ENCODE results near the gene MYO5B. TPM values are rescaled to one million over a fixed set of nuclear protein-coding genes. Genes with fewer than 3 reads are reported as not detected.

The MYO5B gene
- polyA plus RNA-seq, 3 donors: 29.0 to 34.5 (median 29.5) TPM

- DNase-seq: no peak
Measured at GRCh38 chr18:49971462-49971861, 223.5 kb downstream of the MYO5B start.

DNA sequence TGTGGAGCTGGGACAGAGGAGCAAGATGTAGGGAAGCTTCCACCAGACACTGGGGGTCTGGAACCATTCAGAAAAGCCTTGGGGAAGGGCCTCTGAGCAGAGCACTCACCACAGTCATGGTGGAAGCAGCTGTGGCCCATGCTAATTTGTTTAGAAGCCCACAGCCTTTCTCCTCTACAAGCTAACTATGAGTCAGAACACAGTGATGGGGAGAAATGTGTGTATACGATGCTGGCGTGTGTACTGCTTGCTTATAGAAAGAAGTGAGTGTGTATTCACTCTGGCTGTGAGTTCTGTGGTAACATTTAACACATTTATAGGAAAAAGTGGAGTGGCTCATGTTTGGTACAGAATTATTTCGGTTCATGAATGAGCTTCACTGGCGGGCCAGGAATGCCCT lies 224.6 kb downstream of the MYO5B start:
- no peak for DNase-seq

DNA sequence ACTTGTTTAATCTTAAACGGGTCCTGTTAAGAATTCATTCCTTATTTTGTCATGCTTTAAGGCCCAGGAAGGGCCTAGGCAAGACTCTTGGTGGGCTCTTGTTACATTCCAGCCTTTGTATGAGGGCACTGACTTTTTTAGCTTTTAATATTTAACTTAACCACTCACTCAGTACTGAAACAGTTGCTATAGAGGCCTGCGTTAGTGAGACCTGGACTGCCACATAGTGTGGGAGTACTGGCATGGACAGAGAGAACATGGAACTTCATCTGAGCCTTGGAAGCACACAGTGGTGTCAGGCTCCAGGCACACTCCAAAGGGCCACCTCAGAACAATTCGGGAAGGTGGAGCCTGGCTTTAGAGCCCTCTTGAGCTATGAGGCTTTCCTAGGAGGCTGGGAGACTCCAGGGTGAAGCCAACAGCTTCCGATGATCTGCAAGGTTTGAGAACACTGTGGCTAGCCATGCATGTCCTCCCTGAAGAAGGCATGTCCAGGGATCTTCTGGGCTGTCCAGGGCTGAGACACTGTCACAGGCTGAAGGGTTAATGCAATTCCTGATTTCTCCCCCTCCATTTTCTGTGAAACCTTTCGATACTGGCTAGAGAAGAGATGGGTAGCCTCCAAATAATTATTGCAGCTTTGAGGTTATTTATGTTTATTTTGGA lies 226.2 kb downstream of the MYO5B start:
- DNase-seq: peak; percentile 14

DNA sequence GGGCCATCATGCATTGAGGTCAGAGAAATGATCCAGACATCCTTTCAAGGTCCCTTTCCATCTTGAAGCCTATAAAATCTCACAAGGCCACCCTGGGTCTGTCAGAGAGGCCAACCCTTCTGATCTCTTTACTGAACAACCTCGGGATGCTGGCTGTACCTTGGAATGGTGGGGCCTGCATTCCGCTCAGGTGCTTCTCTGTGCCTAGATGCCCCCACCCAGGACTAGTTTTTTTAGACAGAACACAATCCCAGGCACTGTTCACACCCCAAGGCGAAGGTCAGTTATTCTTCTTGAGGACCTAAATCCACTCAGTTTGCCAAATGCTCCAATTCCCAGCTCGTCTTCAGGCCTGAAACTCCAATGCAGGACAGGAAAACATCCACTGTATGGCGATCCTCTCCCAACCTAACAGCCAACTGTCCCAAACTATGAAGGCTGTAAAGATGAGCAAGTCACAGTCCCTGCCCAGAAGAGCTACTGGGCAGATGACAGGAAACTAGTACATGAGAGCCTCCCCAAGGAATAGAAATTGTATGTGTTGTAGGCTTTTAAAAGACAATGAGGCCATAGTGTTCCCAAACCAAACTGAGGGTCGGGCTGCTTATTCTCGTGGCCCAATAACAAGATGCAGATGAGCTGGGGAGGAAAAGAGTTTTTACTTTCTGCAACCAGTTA lies 227.2 kb downstream of the MYO5B start:
- DNase-seq: no peak

- peak; percentile 64 for DNase-seq
Measured at GRCh38 chr18:49967171-49967570, 227.8 kb downstream of the MYO5B start.

DNA sequence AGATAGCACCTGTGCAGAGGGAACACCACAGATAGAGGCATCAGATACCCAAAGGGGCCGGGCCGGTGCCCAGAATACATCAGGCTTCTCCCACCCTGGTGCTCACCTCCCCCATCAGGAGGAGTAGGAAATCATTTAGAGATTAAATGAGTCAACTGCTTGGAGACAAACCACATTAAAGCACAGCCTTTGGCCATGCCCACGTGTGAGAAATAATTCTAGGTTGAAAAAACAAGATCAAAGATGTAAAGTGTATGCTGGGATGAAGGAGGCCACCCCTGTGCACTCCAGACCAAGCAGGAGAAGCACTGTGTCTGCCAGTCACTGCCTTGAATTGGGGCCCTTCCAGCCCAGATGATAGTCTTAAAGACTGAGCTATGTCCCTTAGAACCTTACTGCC lies 228.9 kb downstream of the MYO5B start:
- DNase-seq: no peak

DNA sequence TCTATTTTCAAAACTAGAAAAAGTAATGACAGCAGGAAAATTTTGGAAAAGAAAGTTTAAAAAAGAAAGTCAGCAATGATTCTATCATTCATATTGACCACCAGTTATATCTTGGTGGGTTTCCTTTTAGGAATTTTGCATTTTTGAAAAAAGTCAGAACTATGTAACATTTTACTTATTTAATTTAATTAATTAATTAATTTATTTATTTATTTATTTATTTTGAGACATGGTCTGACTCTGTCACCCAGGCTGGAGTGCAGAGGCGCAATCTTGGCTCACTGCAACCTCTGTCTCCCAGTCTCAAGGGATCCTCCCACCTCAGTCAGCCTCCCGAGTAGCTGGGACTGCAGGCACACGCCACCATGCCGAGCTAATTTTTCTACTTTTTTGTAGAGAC lies 231.7 kb downstream of the MYO5B start:
- DNase-seq: no peak

GRCh38 chr18:49961271-49961670 lies 233.7 kb downstream of the MYO5B start:
- DNase-seq: no peak

DNA sequence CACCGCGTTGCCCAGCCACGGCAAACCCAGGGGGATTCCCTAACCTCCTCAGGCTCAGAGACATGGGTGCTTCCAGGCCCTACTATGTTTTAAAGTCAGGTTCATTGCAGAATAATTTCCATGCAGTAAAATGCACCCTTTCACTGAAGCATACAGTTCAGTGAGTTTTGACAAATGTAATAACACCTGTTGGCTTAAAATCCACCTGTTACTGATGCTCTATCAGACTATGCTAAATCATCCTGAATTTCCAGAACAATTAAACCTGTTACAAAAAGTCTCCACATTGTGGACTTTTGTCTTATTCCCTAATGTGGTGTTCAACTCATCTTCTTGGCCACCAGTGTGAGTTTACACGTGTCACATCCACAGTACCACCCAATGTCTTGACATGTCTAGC lies 234.6 kb downstream of the MYO5B start:
- no peak for DNase-seq

DNA sequence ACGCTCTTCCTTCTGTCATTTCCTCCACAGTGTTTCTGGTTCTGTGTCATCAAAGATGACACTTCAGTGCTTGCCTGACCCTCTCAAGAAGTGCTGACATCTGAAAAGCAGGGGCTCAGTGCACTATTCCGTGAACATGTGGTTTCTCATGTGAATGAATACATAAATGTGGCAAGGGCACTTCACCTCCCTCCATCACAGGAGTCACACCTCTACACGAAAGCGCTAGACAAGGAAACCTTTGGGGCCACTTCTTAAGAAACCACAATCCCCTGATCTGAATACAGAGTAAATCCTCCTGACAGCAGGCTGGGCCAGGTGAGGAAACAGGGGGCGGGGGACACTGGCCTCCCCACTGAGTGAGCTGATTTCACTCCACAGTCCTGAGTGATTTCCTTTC lies 235.8 kb downstream of the MYO5B start:
- DNase-seq: no peak

DNA sequence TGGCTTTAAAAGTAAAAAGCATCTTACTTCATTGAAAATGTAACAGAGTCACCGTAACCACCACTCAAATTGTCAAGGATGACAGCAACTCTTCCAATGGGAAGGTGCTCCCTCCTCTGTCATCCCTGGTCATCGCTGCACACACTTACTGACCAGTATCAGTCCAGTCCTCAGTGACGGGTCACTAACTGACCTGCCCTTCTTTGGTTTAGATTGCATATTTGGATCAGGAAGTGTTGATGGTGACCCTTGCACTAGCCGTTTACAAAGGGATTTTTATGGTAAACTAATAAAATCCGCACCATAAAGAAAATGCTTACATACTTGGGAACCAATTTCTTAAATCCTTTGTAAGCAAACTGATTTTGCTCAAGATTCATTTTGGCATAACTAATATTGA lies 239.7 kb downstream of the MYO5B start:
- DNase-seq: no peak

DNA sequence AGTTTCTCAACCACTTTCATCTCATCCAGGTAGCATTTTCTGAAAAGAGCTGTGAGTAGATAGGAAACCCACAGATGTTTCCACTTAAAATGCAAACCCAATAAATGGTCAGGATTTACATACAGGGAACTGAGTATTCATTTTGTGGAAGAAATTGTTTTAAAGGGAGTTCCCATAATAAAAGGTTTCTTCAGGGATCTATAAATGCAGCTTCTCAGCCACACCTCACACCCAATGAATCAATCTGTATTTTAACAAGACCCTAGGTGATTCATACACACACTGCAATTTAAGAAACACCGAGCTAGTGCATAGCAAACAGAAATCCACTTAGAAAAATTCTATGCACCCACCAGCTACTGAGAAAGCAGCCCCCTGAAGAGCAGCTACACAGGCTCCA lies 241.6 kb downstream of the MYO5B start:
- no peak for DNase-seq

- no peak for DNase-seq
Measured at GRCh38 chr18:49949951-49950395, 245.0 kb downstream of the MYO5B start.

DNA sequence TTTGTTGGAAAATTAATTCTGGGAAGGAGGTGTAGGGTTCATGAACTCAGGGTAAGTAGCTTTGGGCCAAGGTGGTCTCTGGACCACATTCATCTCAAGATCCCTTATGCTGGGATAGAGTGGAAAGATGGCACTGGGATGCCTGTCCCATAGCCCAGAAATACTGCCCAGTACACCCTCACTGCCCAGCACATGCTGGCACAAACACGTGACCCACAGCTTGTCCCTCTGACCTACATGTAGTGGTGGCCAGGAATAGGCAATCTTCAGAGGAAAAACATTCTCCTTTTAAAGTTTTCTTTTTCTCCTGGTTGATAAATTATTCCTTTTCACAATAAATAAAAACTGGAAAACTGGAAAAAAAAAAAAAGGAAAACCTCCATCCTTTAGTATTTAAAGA lies 246.0 kb downstream of the MYO5B start:
- no peak for DNase-seq

GRCh38 chr18:49944663-49945062 lies 250.3 kb downstream of the MYO5B start:
- DNase-seq: peak; percentile 30

- no peak for DNase-seq
Measured at GRCh38 chr18:49936821-49937220, 258.1 kb downstream of the MYO5B start.

DNA sequence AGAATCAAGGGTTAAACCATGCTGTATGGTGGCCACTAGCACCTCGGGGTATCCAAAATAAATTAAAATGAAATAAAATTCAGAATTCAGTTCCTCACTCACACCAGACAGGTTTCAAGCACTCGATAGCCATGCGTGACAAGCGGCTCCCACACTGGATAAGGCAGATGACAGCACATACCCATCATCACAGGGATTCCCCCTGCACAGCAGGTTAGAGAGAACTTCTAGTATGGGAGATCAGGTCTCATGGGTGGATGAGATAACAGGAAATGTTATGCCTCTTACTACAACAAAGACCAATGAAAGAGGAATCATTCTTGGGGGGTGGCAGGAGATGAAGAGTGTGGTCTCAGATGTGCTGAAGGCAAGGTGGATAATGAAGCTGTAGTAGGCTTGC lies 259.7 kb downstream of the MYO5B start:
- DNase-seq: no peak

DNA sequence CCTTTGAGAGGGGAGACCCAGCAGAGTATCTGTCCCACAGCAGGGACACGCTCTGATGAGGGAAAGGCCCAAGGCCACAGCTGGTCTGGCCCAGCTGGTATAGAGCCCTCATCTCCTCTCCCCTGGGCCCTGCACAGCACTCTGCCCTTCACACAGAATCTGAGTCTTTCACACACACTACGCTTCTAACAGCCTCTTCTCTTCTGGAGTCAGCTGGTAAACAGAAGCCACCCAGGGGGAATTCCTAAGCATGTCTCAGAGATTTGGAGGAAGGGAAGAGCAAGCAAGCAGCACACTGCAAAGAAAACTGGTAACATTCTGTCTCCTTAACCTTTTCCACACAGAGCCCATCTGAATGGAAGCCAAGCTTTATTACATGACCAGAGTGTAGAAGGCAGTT lies 260.5 kb downstream of the MYO5B start:
- DNase-seq: no peak

- DNase-seq: no peak
Measured at GRCh38 chr18:49933530-49934128, 261.3 kb downstream of the MYO5B start.

DNA sequence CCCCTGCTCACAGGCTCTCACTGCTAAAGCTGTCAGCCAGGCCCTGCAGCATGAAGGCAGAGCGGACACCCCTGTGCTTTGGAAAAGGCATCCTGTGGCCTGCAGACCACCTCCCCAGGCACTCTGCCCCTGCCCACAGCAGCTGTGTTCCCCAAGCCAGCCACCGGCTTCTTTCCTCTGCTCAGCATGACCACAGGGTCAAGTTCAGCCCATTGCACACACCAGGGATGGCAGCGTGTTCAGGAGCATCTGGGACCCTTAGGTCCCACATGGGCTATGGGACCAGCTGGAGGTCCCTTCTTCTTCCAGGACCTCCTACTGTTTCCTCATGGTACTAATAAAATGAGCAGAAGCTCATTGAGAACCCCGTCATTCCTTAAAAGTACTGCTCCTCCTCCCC lies 263.2 kb downstream of the MYO5B start:
- DNase-seq: no peak

- DNase-seq: no peak
Measured at GRCh38 chr18:49931179-49931578, 263.8 kb downstream of the MYO5B start.

GRCh38 chr18:49926106-49926745 lies 268.7 kb downstream of the MYO5B start:
- no peak for DNase-seq
